IMR-90 (cell line): ENCODE data around the gene UNKL. TPM values are rescaled to one million over a fixed set of nuclear protein-coding genes. Genes with fewer than 3 reads are reported as not detected.

Experiments
- ATAC-seq: fragments of 200-7000 bp; cut with Tn5 transposase; 2 replicates; pipeline ENCODE4 v1.9.1; 2020; ENCODE audit warnings: low read depth, mild to moderate bottlenecking, moderate library complexity
- BruUV-seq: library from RNA; stranded (reverse); fragments of 400-500 nt; replicated peaks from 2 replicates; lab custom pipeline; 2021; lab: Mats Ljungman, UMichigan
- CTCF ChIA-PET: fragments of 300-600 bp; formaldehyde crosslinking; extraction: SDS; loops from one replicate; lab custom pipeline; 2021; ENCODE audit warnings: antibody characterized with exemption; lab: Yijun Ruan, JAX
- POLR2A ChIA-PET: fragments of 300-600 bp; sonication (Branson Sonifier 250); formaldehyde crosslinking; loops from one replicate; lab custom pipeline; 2022; ENCODE audit warnings: antibody characterized with exemption; ENCODE audit not compliant: unreplicated experiment; lab: Charles Lee
- DNase-seq: peaks from one replicate; pipeline ENCODE4 v3.0.0; 2013
- H2AFZ ChIP-seq: replicated peaks from 2 replicates; pipeline ENCODE3; 2013; ENCODE audit warnings: low read length, mild to moderate bottlenecking; ENCODE audit not compliant: poor library complexity
- H2AK5ac ChIP-seq: 2 replicates; pipeline ENCODE4 v1.6.1; 2013; ENCODE audit warnings: low read depth, low read length, inconsistent platforms
- H2AK9ac ChIP-seq: replicated peaks from 2 replicates; pipeline ENCODE3; 2013; ENCODE audit warnings: mild to moderate bottlenecking, low read depth, low read length, moderate library complexity; ENCODE audit not compliant: poor library complexity
- H2BK120ac ChIP-seq: 2 replicates; pipeline ENCODE4 v1.6.1; 2013; ENCODE audit warnings: low read depth, low read length, inconsistent platforms
- H2BK15ac ChIP-seq: 3 replicates; pipeline ENCODE4 v1.6.1; 2013; ENCODE audit warnings: low read depth, low read length, inconsistent platforms
- H2BK20ac ChIP-seq: 2 replicates; pipeline ENCODE4 v1.6.1; 2013; ENCODE audit warnings: low read depth, mild to moderate bottlenecking, inconsistent platforms, low read length, moderate library complexity
- H2BK5ac ChIP-seq: 2 replicates; pipeline ENCODE4 v1.6.1; 2013; ENCODE audit warnings: mild to moderate bottlenecking, low read depth, low read length, inconsistent platforms; ENCODE audit not compliant: poor library complexity, severe bottlenecking
- H3K14ac ChIP-seq: replicated peaks from 2 replicates; pipeline ENCODE4 v1.6.1; 2013; ENCODE audit warnings: low read depth, low read length, inconsistent platforms
- H3K18ac ChIP-seq: 2 replicates; pipeline ENCODE4 v1.6.1; 2013; ENCODE audit warnings: low read depth, low read length, control low read depth
- H3K23ac ChIP-seq: 2 replicates; pipeline ENCODE4 v1.6.1; 2013; ENCODE audit warnings: low read depth, low read length, inconsistent platforms
- H3K27ac ChIP-seq: 2 replicates; pipeline ENCODE4 v1.5.1; 2013; ENCODE audit warnings: mild to moderate bottlenecking, control low read depth, low read length; ENCODE audit not compliant: insufficient read depth
- H3K27me3 ChIP-seq: 2 replicates; pipeline ENCODE4 v1.6.1; 2013; ENCODE audit warnings: low read length; ENCODE audit not compliant: control insufficient read depth, insufficient read depth
- H3K36me3 ChIP-seq: 2 replicates; pipeline ENCODE4 v1.6.1; 2013; ENCODE audit warnings: low read length, mixed read lengths; ENCODE audit not compliant: control insufficient read depth, insufficient read depth
- H3K4ac ChIP-seq: 2 replicates; pipeline ENCODE4 v1.6.1; 2013; ENCODE audit warnings: low read depth, low read length, inconsistent platforms
- H3K4me1 ChIP-seq: 2 replicates; pipeline ENCODE4 v1.6.1; 2013; ENCODE audit warnings: low read length, mixed read lengths; ENCODE audit not compliant: control insufficient read depth, insufficient read depth
- H3K4me2 ChIP-seq: 2 replicates; pipeline ENCODE4 v1.6.1; 2013; ENCODE audit warnings: low read depth, mild to moderate bottlenecking, control low read depth, low read length, moderate library complexity
- H3K4me3 ChIP-seq: 2 replicates; pipeline ENCODE4 v1.5.1; 2013; ENCODE audit warnings: low read depth, mild to moderate bottlenecking, control low read depth, low read length, moderate library complexity; ENCODE audit not compliant: insufficient read depth
- H3K56ac ChIP-seq: 2 replicates; pipeline ENCODE4 v1.6.1; 2013; ENCODE audit warnings: low read length, inconsistent platforms; ENCODE audit not compliant: insufficient read depth; ENCODE audit errors: extremely low read depth
- H3K79me1 ChIP-seq, 2 experiments: 2 replicates each; pipeline ENCODE4 v1.6.1; 2013; ENCODE audit warnings: low read length in 2 of 2, inconsistent platforms in 1 of 2, low read depth in 1 of 2
- H3K9ac ChIP-seq: 2 replicates; pipeline ENCODE4 v1.6.1; 2013; ENCODE audit warnings: low read depth, low read length, control low read depth
- H3K9me1 ChIP-seq: 2 replicates; pipeline ENCODE4 v1.6.1; 2013; ENCODE audit warnings: low read length, inconsistent platforms; ENCODE audit not compliant: insufficient read depth
- H3K9me3 ChIP-seq: 2 replicates; pipeline ENCODE4 v1.6.1; 2013; ENCODE audit warnings: low read length; ENCODE audit not compliant: control insufficient read depth, insufficient read depth
- H4K20me1 ChIP-seq: 2 replicates; pipeline ENCODE4 v1.6.1; 2013; ENCODE audit warnings: low read length, inconsistent platforms; ENCODE audit not compliant: insufficient read depth
- H4K5ac ChIP-seq: 2 replicates; pipeline ENCODE4 v1.6.1; 2013; ENCODE audit warnings: mild to moderate bottlenecking, low read depth, low read length, control low read depth
- H4K8ac ChIP-seq, 2 experiments: 2 replicates each; pipeline ENCODE4 v1.6.1; 2013; ENCODE audit warnings: low read depth in 2 of 2, low read length in 2 of 2, control low read depth in 1 of 2, inconsistent platforms in 1 of 2
- H4K91ac ChIP-seq: 2 replicates; pipeline ENCODE4 v1.6.1; 2013; ENCODE audit warnings: low read depth, low read length, inconsistent platforms; ENCODE audit not compliant: insufficient read depth
- BHLHE40 ChIP-seq: fragments of 150-350 bp; IDR thresholded peaks from 2 replicates; pipeline ENCODE4 v1.6.1; 2016; ENCODE audit warnings: mild to moderate bottlenecking, low read depth, low read length
- MXI1 ChIP-seq: IDR thresholded peaks from 2 replicates; pipeline ENCODE4 v1.6.1; 2012; ENCODE audit warnings: low read depth, mild to moderate bottlenecking, low read length, moderate library complexity, borderline replicate concordance
- WGBS, 2 experiments: methylation state at CpG; one replicate each; pipeline versions ENCODE4 v1.1.5 to v1.1.7; 2013; ENCODE audit warnings: missing lambda C conversion rate in 2 of 2; ENCODE audit not compliant: insufficient read length in 1 of 2; ENCODE audit errors: extremely low coverage in 2 of 2; 5-methylcytosine and 5-hydroxymethylcytosine counted together
- dilution Hi-C: fragments of 300-500 bp; cut with HindIII; formaldehyde crosslinking; loops from one replicate; pipeline ENCODE4 v1.14.3; 2018; ENCODE audit warnings: low sequenced_read_pairs; ENCODE audit not compliant: unreplicated experiment
- in situ Hi-C: fragments of 300-500 bp; cut with MboI; formaldehyde crosslinking; loops from 3 replicates; pipeline ENCODE4 v1.14.3; 2019; ENCODE audit warnings: low sequenced_read_pairs, inconsistent platforms, mixed read lengths
- intact Hi-C: fragments of 100-400 bp; cut with micrococcal nuclease; formaldehyde crosslinking; loops from 2 replicates; pipeline ENCODE4 v1.10.0; 2022
- polyA plus RNA-seq, 3 experiments: library from polyadenylated mRNA; depleted of rRNA; stranded (reverse); fragments of >200 nt; gene quantifications; 2 replicates each; pipeline ENCODE4 v1.2.3, GENCODE V29; 2012; ENCODE audit warnings: low replicate concordance in 1 of 3
- total RNA-seq: library from RNA; depleted of rRNA; stranded (reverse); fragments of >200 nt; gene quantifications from 2 replicates; pipeline ENCODE4 v1.2.3, GENCODE V29; 2012

UNKL gene
- total and polyA plus RNA-seq, 2 of the 4 experiments (the other 2 are of a cell fraction): 4.1 to 13.3 TPM

DNA sequence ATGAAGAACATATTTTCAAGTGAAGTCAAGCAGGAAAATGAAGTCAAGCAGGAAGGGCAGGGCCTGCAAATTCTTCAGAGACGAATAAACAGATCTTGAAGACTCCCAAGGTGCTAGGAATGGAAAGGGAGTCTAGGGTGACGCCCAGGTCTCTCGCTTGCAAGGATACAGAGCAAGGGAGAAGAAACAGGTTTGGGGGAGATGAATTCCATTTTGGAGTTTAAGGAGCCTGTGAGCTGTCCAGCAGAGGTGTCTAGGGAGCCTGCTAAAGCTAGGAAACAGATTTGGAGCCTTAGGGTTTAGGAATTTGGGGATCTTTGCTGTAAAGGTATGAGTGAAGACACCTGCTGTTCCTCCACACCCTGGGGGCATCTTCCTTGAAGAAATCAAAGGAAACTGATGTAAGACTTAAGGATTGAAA is 2.0 kb upstream of the UNKL start:
- no peak overlapping the region for H3K27ac ChIP-seq
- BruUV-seq: no TSS peak

More for the DNA sequence above, 2.0 kb upstream of the UNKL start:
- dilution Hi-C loops (no loop called here), in situ Hi-C loops (no loop called here), intact Hi-C loops (no loop called here)
- Histone ChIP-seq H4K8ac (no peak overlapping the region), H3K9me3 (no peaks in the 10 kb centered on the region), H2BK20ac (no peak overlapping the region), H3K23ac (no peak overlapping the region), H3K56ac (no peak overlapping the region), H2BK120ac (no peak overlapping the region), H3K4me1 (peaks cover 3% of the 10 kb centered on the region; the same call in 1 of the 2 replicates), H3K79me1 (peaks cover 14 to 40% of the 10 kb centered on the region in 2 experiments), H3K18ac (no peak overlapping the region), H2AK5ac (no peak overlapping the region), H4K91ac (no peak overlapping the region), H3K36me3 (peaks cover 4% of the 10 kb centered on the region; the same call in 1 of the 2 replicates), H2BK15ac (no peak overlapping the region), H2BK5ac (no peak overlapping the region), H3K9ac (no peak overlapping the region), H3K14ac (no peak overlapping the region), H2AK9ac (no peak overlapping the region), H3K4ac (no peak overlapping the region), H4K20me1 (no peaks in the 10 kb centered on the region), H3K27me3 (no peaks in the 10 kb centered on the region), H2AFZ (no peak overlapping the region), H4K5ac (no peak overlapping the region), H3K4me2 (no peak overlapping the region), H3K9me1 (no peaks in the 10 kb centered on the region), H3K4me3 (no peak overlapping the region)
- ChIA-PET CTCF (no interaction called here), POLR2A (no interaction called here)
- WGBS, 2 experiments: 93% methylated on average over 3 of the region's 3 CpGs; no CpG with 5 or more reads in 1 of the 2 experiments
- no peak for ATAC-seq
- no peak for TF ChIP-seq BHLHE40
- TF ChIP-seq MXI1: no peak
- DNase-seq: no peak
